Lower leg skin (tissue), 3 donors: ENCODE measurements around the gene MCM10.

Experiments
- CTCF ChIP-seq, 3 donors: fragments of 450-650 bp; IDR thresholded peaks; one replicate each; pipeline ENCODE4 v1.5.1; 2016; ENCODE audit warnings: antibody characterized with exemption in 3 of 3, mild to moderate bottlenecking in 3 of 3, moderate library complexity in 2 of 3
- POLR2A ChIP-seq, 2 donors: fragments of 450-650 bp; IDR thresholded peaks; one replicate each; pipeline ENCODE4 v1.6.1; 2016 to 2017; ENCODE audit warnings: antibody characterized with exemption in 2 of 2, mild to moderate bottlenecking in 1 of 2, moderate library complexity in 1 of 2

- TF ChIP-seq CTCF (IDR thresholded peaks at IDR 0.05) (no peak), POLR2A (IDR thresholded peaks at IDR 0.05) (no peak)
Measured at GRCh38 chr10:13236638-13237037, 75.3 kb downstream of the MCM10 start.
